Muscle of leg (tissue), 11 donors: ENCODE measurements around the gene SLC22A23. TPM values are rescaled to one million over a fixed set of nuclear protein-coding genes. Genes with fewer than 3 reads are reported as not detected.

ENCODE experiments used
- DNase-seq: peaks from one replicate; pipeline ENCODE4 v3.0.0; 2013
- H3K27ac ChIP-seq: one replicate; pipeline ENCODE4 v1.5.1; 2013; ENCODE audit warnings: mild to moderate bottlenecking, low read length, control low read depth
- H3K27me3 ChIP-seq: one replicate; pipeline ENCODE4 v1.6.1; 2013; ENCODE audit warnings: low read length; ENCODE audit not compliant: control insufficient read depth, insufficient read depth
- H3K36me3 ChIP-seq: one replicate; pipeline ENCODE4 v1.6.1; 2013; ENCODE audit warnings: low read length; ENCODE audit not compliant: control insufficient read depth, insufficient read depth
- H3K4me1 ChIP-seq: one replicate; pipeline ENCODE4 v1.6.1; 2013; ENCODE audit warnings: low read length; ENCODE audit not compliant: control insufficient read depth, insufficient read depth
- H3K4me3 ChIP-seq: one replicate; pipeline ENCODE4 v1.5.1; 2013; ENCODE audit warnings: low read length, control low read depth
- H3K9me3 ChIP-seq: replicated peaks from 2 replicates; pipeline ENCODE4 v1.6.1; 2013; ENCODE audit warnings: low read depth, low read length; ENCODE audit not compliant: control insufficient read depth
- WGBS: methylation state at CpG from one replicate; pipeline ENCODE4 v1.1.5; 2013; ENCODE audit warnings: missing lambda C conversion rate; ENCODE audit not compliant: insufficient coverage; 5-methylcytosine and 5-hydroxymethylcytosine counted together
- polyA plus RNA-seq, 8 donors: library from polyadenylated mRNA; unstranded; fragments of 120-200 nt; gene quantifications; one replicate each; pipeline versions ENCODE4 v1.2.1 to v1.2.3, GENCODE V29; 2013; ENCODE audit warnings: inconsistent platforms in 1 of 8, low replicate concordance in 1 of 8; ENCODE audit not compliant: insufficient read length in 8 of 8, insufficient read depth in 1 of 8
- total RNA-seq: library from RNA; stranded (reverse); fragments of 120-200 nt; gene quantifications from one replicate; pipeline ENCODE4 v1.2.4, GENCODE V29; 2013

The SLC22A23 gene
- total and polyA plus RNA-seq, 9 donors: 1.1 to 6.2 (median 2.7) TPM

DNA sequence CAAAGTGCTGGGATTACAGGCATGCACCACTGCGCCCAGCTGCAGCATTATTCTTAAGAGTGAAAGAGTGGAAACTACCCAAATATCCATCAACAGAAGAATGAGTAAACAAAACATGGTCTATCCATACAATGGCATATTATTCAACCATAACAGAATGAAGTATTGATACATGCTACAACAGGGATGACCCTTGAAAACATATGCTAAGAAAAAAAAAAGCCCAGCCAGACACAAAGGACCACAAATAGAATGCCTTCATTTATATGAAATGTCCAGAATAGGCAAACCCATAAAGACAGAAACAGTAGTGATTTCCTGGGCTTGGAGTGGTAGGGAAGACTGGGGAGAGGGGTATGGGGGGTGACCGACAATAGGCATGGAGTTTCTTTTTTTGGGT, 236.5 kb downstream of the SLC22A23 start:
- DNase-seq: no peak
- Histone ChIP-seq H3K27me3 (peaks cover 2% of the 10 kb centered on the region), H3K27ac (no peak overlapping the region), H3K36me3 (peaks cover 2% of the 10 kb centered on the region), H3K4me1 (no peaks in the 10 kb centered on the region), H3K9me3 (no peaks in the 10 kb centered on the region), H3K4me3 (no peak overlapping the region)
- WGBS: 100% methylated on average over 1 of the region's 2 CpGs

Other genes with a start within 250 kb of the SLC22A23 start
- 63.7 TPM for gene TUBB2B, start 229.4 kb downstream of the SLC22A23 start, total RNA-seq
- gene TUBB2B, start 229.4 kb downstream of the SLC22A23 start, polyA plus RNA-seq: 10 to 100 TPM; 54.6 to 69.8 (median 62.2) TPM
- gene PSMG4, start 198.1 kb downstream of the SLC22A23 start, total RNA-seq: 16.3 TPM
- 10 to 100 TPM; 10.3 to 14.0 (median 12.6) TPM for gene PSMG4, start 198.1 kb downstream of the SLC22A23 start, polyA plus RNA-seq